HepG2 (cell line): ENCODE measurements around the gene SLC7A4.

Source experiments
- ARNT2 ChIP-seq: sonication (generic); formaldehyde crosslinking; IDR thresholded peaks from 2 replicates; pipeline ENCODE4 v1.8.0; 2022; ENCODE audit warnings: mild to moderate bottlenecking, low read depth, missing genetic modification reagents, moderate library complexity
- CEBPB ChIP-seq: IDR thresholded peaks from 2 replicates; pipeline ENCODE4 v1.6.1; 2011; ENCODE audit warnings: low read depth, low read length, improper control_type of control experiment, borderline replicate concordance
- CTCF ChIP-seq: sonication (generic); formaldehyde crosslinking; IDR thresholded peaks from 2 replicates; pipeline ENCODE4 v1.5.0; 2020; ENCODE audit warnings: mild to moderate bottlenecking, missing genetic modification reagents, moderate library complexity
- HDAC2 ChIP-seq: sonication (generic); formaldehyde crosslinking; IDR thresholded peaks from 2 replicates; pipeline ENCODE4 v1.4.0; 2020; ENCODE audit warnings: missing genetic modification reagents
- HNRNPK ChIP-seq: fragments of 200-400 bp; formaldehyde crosslinking; IDR thresholded peaks from 2 replicates; pipeline ENCODE4 v1.6.1; 2018; ENCODE audit warnings: low read length, low read depth, moderate library complexity, mild to moderate bottlenecking; ENCODE audit not compliant: poor library complexity, severe bottlenecking
- RNF2 ChIP-seq: fragments of 450-650 bp; conservative IDR thresholded peaks from 2 replicates; pipeline ENCODE4 v1.6.1; 2016; ENCODE audit warnings: low read depth
- ZFP36 ChIP-seq: fragments of 150-350 bp; IDR thresholded peaks from 2 replicates; pipeline ENCODE4 v1.6.1; 2018; ENCODE audit warnings: borderline replicate concordance, low read length, low read depth; ENCODE audit not compliant: partially characterized antibody
- ZKSCAN8 ChIP-seq: IDR thresholded peaks from 2 replicates; pipeline ENCODE4 v1.6.1; 2016; ENCODE audit warnings: borderline replicate concordance, missing genetic modification reagents, missing compliant biosample characterization
- ZMAT5 ChIP-seq: sonication (generic); formaldehyde crosslinking; IDR thresholded peaks from 2 replicates; pipeline ENCODE4 v1.5.0; 2020; ENCODE audit warnings: mild to moderate bottlenecking, low read depth, missing genetic modification reagents, borderline replicate concordance
- ZNF263 ChIP-seq: sonication (generic); formaldehyde crosslinking; IDR thresholded peaks from 2 replicates; pipeline ENCODE4 v1.4.0; 2020; ENCODE audit warnings: missing genetic modification reagents
- ZNF431 ChIP-seq: sonication (generic); formaldehyde crosslinking; IDR thresholded peaks from 2 replicates; pipeline ENCODE4 v1.9.0; 2022; ENCODE audit warnings: missing genetic modification reagents, low read depth, mild to moderate bottlenecking, borderline replicate concordance
- ZNF780A ChIP-seq: sonication (generic); formaldehyde crosslinking; IDR thresholded peaks from 2 replicates; pipeline ENCODE4 v1.8.0; 2022; ENCODE audit warnings: mild to moderate bottlenecking, missing genetic modification reagents, moderate library complexity
- TF ChIP-seq, protein P1 (sequence below): sonication (generic); formaldehyde crosslinking; IDR thresholded peaks from 2 replicates; pipeline ENCODE4 v1.4.0; 2020; ENCODE audit warnings: missing genetic modification reagents

GRCh38 chr22:21075516-21076138, 43.3 kb upstream of the SLC7A4 start:
- TF ChIP-seq, protein P1, sequence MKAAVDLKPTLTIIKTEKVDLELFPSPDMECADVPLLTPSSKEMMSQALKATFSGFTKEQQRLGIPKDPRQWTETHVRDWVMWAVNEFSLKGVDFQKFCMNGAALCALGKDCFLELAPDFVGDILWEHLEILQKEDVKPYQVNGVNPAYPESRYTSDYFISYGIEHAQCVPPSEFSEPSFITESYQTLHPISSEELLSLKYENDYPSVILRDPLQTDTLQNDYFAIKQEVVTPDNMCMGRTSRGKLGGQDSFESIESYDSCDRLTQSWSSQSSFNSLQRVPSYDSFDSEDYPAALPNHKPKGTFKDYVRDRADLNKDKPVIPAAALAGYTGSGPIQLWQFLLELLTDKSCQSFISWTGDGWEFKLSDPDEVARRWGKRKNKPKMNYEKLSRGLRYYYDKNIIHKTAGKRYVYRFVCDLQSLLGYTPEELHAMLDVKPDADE (CRISPR knock-in tag) = no peak
- TF ChIP-seq CEBPB (no peak), ZNF263 (CRISPR knock-in tag) (no peak), HDAC2 (CRISPR knock-in tag) (no peak), ZNF431 (CRISPR knock-in tag) (no peak), ZFP36 (no peak), ZNF780A (CRISPR knock-in tag) (no peak), ZMAT5 (CRISPR knock-in tag) (no peak), HNRNPK (no peak), RNF2 (no peak), ZKSCAN8 (CRISPR knock-in tag) (no peak), CTCF (CRISPR knock-in tag) (no peak), ARNT2 (CRISPR knock-in tag) (no peak)
